CD8-positive, alpha-beta memory T cell (primary cell): ENCODE measurements around the gene LPAR5. TPM values are rescaled to one million over a fixed set of nuclear protein-coding genes. Genes with fewer than 3 reads are reported as not detected.
A peak's percentile ranks its signal among the peaks of the same experiment; 100 is the strongest.

Experiments
- CTCF ChIA-PET: fragments of 350-600 bp; sonication (Branson Sonifier 250); formaldehyde crosslinking; loops from one replicate; lab custom pipeline; 2021; ENCODE audit warnings: antibody characterized with exemption; lab: Charles Lee
- POLR2A ChIA-PET: fragments of 350-600 bp; sonication (Branson Sonifier 250); formaldehyde crosslinking; loops from one replicate; lab custom pipeline; 2021; ENCODE audit warnings: antibody characterized with exemption; lab: Charles Lee
- DNase-seq, 5 donors: peaks; one replicate each; pipeline versions ENCODE4 v3.0.0 to v3.0.0-alpha.2; 2020 to 2022; ENCODE audit warnings: mixed read lengths in 1 of 5
- H3K27ac ChIP-seq: one replicate; pipeline ENCODE4 v1.7.0; 2013; ENCODE audit warnings: low read depth, mild to moderate bottlenecking, low read length, moderate library complexity
- H3K27me3 ChIP-seq: 2 replicates; pipeline ENCODE4 v1.7.0; 2013; ENCODE audit warnings: low read length, mild to moderate bottlenecking; ENCODE audit not compliant: insufficient read depth, poor library complexity, severe bottlenecking
- H3K36me3 ChIP-seq: 2 replicates; pipeline ENCODE4 v1.7.0; 2013; ENCODE audit warnings: mild to moderate bottlenecking, low read length, moderate library complexity; ENCODE audit not compliant: insufficient read depth
- H3K4me1 ChIP-seq: 2 replicates; pipeline ENCODE4 v1.7.0; 2013; ENCODE audit warnings: mild to moderate bottlenecking, low read length, moderate library complexity; ENCODE audit not compliant: insufficient read depth
- H3K4me3 ChIP-seq: 2 replicates; pipeline ENCODE4 v1.7.0; 2013; ENCODE audit warnings: mild to moderate bottlenecking, low read length
- H3K9me3 ChIP-seq: 2 replicates; pipeline ENCODE4 v1.7.0; 2013; ENCODE audit warnings: mild to moderate bottlenecking, low read length
- H3K27ac Mint-ChIP-seq, 8 donors: one replicate each; pipeline ENCODE4 v1.8.0; 2020 to 2021; ENCODE audit warnings: mixed read lengths in 8 of 8, mild to moderate bottlenecking in 6 of 8, inconsistent platforms in 3 of 8, moderate library complexity in 3 of 8
- H3K27me3 Mint-ChIP-seq, 2 donors: one replicate each; pipeline ENCODE4 v1.8.0; 2020 to 2021; ENCODE audit warnings: mixed read lengths in 2 of 2, mild to moderate bottlenecking in 1 of 2, moderate library complexity in 1 of 2
- H3K36me3 Mint-ChIP-seq, 3 donors: one replicate each; pipeline ENCODE4 v1.8.0; 2020 to 2021; ENCODE audit warnings: mixed read lengths in 3 of 3, inconsistent platforms in 1 of 3, mild to moderate bottlenecking in 1 of 3
- H3K4me1 Mint-ChIP-seq, 3 donors: one replicate each; pipeline ENCODE4 v1.8.0; 2020 to 2021; ENCODE audit warnings: mixed read lengths in 3 of 3, inconsistent platforms in 1 of 3, mild to moderate bottlenecking in 1 of 3
- H3K4me3 Mint-ChIP-seq, 7 donors: one replicate each; pipeline ENCODE4 v1.8.0; 2020 to 2021; ENCODE audit warnings: mixed read lengths in 7 of 7, mild to moderate bottlenecking in 6 of 7, moderate library complexity in 4 of 7, inconsistent platforms in 2 of 7
- H3K9me3 Mint-ChIP-seq, 5 donors: one replicate each; pipeline ENCODE4 v1.8.0; 2020 to 2022; ENCODE audit warnings: mixed read lengths in 5 of 5, mild to moderate bottlenecking in 3 of 5, moderate library complexity in 2 of 5, inconsistent platforms in 1 of 5
- polyA plus RNA-seq: library from polyadenylated mRNA; unstranded; fragments of 300-500 nt; fragmentation: Illumina TruSeq; gene quantifications from one replicate; pipeline ENCODE4 v1.2.3, GENCODE V29; 2021
- total RNA-seq, 2 experiments: library from RNA; stranded (reverse); gene quantifications; one replicate each; pipeline ENCODE4 v1.2.3, GENCODE V29; 2021

The LPAR5 gene
- total and polyA plus RNA-seq, 3 experiments from 2014 or later = 10.6 to 26.5 (median 11.4) TPM

DNA sequence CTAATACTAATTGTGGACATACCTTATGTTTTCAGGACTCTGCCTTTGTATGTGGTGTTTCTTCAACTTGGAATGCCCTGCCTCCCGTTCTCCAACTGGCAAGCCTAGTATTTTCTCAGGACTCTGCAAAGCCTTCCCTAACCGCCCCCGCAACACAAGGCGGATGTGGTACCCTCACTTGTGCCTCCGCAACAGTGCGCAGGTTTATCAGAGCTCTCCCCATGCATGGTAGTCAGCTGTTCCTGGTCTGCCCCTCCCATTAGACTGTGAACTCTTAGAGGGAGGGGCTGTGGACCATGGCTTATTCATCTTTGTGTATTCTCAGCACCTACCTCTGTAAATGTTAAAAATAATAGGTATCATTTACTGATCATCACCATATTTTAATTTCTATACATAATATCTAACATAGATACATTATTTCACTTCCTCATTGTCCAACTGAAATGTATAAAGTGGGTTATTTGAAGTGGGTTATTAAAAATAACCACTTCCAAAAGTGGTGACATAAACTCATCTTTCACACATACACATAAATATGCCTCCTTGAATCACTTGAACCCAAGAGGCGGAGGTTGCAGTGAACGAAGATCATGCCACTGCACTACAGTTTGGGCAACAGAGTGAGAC lies 9.0 kb downstream of the LPAR5 start:
- Histone ChIP-seq H3K9me3 (no peaks in the 10 kb centered on the region), H3K27me3 (no peaks in the 10 kb centered on the region), H3K4me3 (peak overlapping the region; percentile 71), H3K36me3 (no peaks in the 10 kb centered on the region), H3K4me1 (peaks cover 35% of the 10 kb centered on the region), H3K27ac (peak overlapping the region; percentile 31)
- Mint-ChIP-seq H3K4me1 (peaks cover 32 to 52% (median 43%) of the 10 kb centered on the region in 3 donors), H3K27ac (peak overlapping the region; percentile 55 to 96 (median 86)), H3K4me3 (peak overlapping the region; percentile 46 to 91 (median 85)), H3K36me3 (peaks cover 0 to 28% (median 0%) of the 10 kb centered on the region in 3 donors), H3K9me3 (no peaks in the 10 kb centered on the region), H3K27me3 (no peaks in the 10 kb centered on the region)
- peak in 1 of 5 donors; percentile 45 for DNase-seq
- ChIA-PET POLR2A (interaction anchor here (1.4 kb wide), 1 partner anchor 9 kb away, joined by 3 read pairs; the partner anchor contains the start of gene LPAR5), CTCF (interaction anchor here (0.8 to 1.8 kb wide), 3 partner anchors 14 to 126 kb away, joined by 3 to 9 read pairs (median 3); partner anchors contain the start of gene MLF2)

DNA sequence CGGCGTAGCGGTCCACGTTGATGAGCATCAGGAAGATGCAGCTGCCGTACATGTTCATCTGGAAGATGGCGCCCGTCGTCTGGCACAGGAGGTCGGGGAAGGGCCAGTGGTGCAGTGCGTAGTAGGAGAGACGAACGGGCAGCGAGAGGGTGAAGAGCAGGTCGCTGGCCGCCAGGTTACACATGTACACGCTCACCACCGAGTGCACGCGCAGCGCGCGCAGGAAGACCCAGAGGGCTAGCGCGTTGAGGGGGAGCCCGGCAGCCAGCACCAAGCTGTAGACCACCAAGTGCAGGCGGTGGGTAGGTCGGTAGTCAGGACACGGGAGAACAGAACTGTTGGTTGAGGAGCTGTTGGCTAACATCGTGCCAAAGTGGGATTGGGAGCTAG lies 14.9 kb downstream of the LPAR5 start:
- peak overlapping the region in 4 of 7 donors; percentile 27 to 71 (median 42) for H3K4me3 Mint-ChIP-seq
- peaks cover 6 to 38% (median 18%) of the 10 kb centered on the region in 3 donors for H3K4me1 Mint-ChIP-seq
- ChIA-PET POLR2A (interaction anchor here (1.1 to 1.8 kb wide), 3 partner anchors 13 to 68 kb away, joined by 3 to 11 read pairs (median 9); partner anchors contain the start of genes LPAR5 and ZNF384), CTCF (interaction anchor here (0.8 to 2.9 kb wide), 8 partner anchors 10 to 323 kb away, joined by 3 to 12 read pairs (median 6); partner anchors contain the start of genes C12orf57, MLF2, RNU7-1 and ZNF384)
- no peak overlapping the region for H3K4me3 ChIP-seq
- H3K4me1 ChIP-seq = no peaks in the 10 kb centered on the region
- DNase-seq = no peak
- H3K27me3 ChIP-seq = no peaks in the 10 kb centered on the region
- no peak overlapping the region for H3K27ac ChIP-seq
- H3K27me3 Mint-ChIP-seq = no peaks in the 10 kb centered on the region
- peak overlapping the region in 5 of 8 donors; percentile 46 to 85 (median 78) for H3K27ac Mint-ChIP-seq
- peaks cover 6% of the 10 kb centered on the region for H3K36me3 ChIP-seq
- no peaks in the 10 kb centered on the region for H3K9me3 ChIP-seq
- H3K9me3 Mint-ChIP-seq = no peaks in the 10 kb centered on the region
- peaks cover 0 to 42% (median 9%) of the 10 kb centered on the region in 3 donors for H3K36me3 Mint-ChIP-seq

DNA sequence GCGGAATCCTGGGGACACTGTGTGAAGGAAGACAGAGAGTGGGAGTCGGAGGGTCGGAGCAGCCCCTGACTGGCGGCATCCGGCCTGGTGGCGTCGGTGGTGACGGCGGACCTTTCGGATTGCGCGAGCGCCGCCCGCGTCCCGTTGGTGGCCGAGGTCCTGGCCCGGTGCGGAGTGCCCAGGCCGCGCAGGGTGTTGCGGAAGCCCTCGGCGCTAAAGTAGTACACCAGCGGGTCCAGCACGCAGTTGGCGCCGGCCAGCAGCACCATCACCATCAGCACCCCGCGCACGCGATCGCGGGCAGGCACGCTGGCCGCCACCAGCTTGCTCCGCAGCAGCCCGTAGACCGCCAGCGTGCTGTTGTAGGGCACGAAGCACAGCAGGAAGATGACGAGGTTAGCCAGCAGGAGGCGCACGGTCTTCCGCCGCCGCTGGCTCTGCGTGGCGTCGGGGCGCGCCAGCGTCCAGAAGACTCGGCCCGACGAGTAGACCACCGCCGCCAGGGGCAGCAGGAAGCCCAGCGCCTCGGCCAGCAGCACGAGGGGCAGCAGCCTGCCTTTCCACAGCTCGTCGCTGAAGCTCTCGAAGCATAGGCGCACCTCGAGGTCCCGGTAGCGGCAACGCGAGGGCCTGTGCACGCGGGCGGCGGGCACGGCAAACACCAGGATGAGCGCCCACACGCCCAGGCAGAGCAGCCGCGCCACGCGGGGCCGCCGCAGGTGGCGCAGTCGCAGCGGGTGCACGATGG lies 15.4 kb downstream of the LPAR5 start:
- peak in 2 of 5 donors; percentile 50 to 62 for DNase-seq
- ChIA-PET CTCF (interaction anchor here (0.7 to 2.9 kb wide), 11 partner anchors 9 to 133 kb away, joined by 3 to 12 read pairs (median 4); partner anchors contain the start of genes MLF2 and ZNF384), POLR2A (interaction anchor here (1.1 to 1.8 kb wide), 3 partner anchors 12 to 69 kb away, joined by 3 to 11 read pairs (median 9); partner anchors contain the start of genes LPAR5 and ZNF384)
- Mint-ChIP-seq H3K4me1 (peaks cover 6 to 38% (median 18%) of the 10 kb centered on the region in 3 donors), H3K27me3 (no peaks in the 10 kb centered on the region), H3K4me3 (peak overlapping the region in 3 of 7 donors; percentile 27 to 71 (median 55)), H3K27ac (peak overlapping the region in 4 of 8 donors; percentile 46 to 85 (median 77)), H3K36me3 (peaks cover 0 to 42% (median 9%) of the 10 kb centered on the region in 3 donors), H3K9me3 (no peaks in the 10 kb centered on the region)
- H3K9me3 ChIP-seq = no peaks in the 10 kb centered on the region
- H3K27ac ChIP-seq = no peak overlapping the region
- H3K4me1 ChIP-seq = no peaks in the 10 kb centered on the region
- no peaks in the 10 kb centered on the region for H3K27me3 ChIP-seq
- no peak overlapping the region for H3K4me3 ChIP-seq
- H3K36me3 ChIP-seq = peaks cover 6% of the 10 kb centered on the region

DNA sequence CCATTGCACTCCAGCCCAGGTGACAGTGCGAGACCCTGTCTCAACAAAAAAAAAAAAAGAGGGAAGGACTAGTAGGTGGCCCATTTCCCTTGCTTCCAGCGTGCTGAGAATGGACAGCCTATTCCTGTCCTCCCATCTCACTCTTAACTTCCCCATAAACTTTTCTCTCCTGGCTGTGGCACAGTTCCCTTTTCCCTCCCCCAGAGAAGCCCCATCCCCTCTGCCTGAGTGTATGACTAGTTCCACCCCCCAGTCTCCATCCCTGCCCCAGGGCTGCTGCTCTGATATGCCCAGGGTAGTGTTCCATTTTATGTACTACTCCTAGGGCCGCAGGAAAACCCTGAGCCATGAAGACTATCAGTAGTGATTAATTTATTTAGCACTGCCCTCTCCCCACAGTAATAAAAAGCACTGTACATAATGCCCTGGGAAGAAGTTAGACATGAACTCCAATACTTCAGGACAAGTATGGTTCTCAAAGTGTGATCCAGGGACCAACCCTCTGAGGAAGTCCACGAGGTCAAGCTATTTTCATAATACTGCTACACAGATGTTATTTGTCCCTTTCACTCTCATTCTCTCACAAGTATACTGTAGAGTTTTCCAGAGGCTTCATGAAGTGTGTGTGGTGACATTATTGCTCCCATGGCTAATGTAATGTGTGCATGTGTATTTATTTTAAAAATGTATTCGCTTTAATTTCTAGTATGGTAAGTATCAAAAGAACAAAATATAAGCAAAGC lies 17.1 kb downstream of the LPAR5 start:
- no peaks in the 10 kb centered on the region for H3K9me3 Mint-ChIP-seq
- ChIA-PET POLR2A (no interaction called here), CTCF (interaction anchor here (0.7 to 2.6 kb wide), 9 partner anchors 9 to 80 kb away, joined by 3 to 8 read pairs (median 4); partner anchors contain the start of gene LPAR5)
- Histone ChIP-seq H3K36me3 (peaks cover 6% of the 10 kb centered on the region), H3K4me3 (no peak overlapping the region), H3K9me3 (no peaks in the 10 kb centered on the region), H3K4me1 (no peaks in the 10 kb centered on the region), H3K27me3 (no peaks in the 10 kb centered on the region), H3K27ac (no peak overlapping the region)
- H3K4me3 Mint-ChIP-seq = no peak overlapping the region
- DNase-seq = no peak
- H3K27me3 Mint-ChIP-seq = no peaks in the 10 kb centered on the region
- H3K4me1 Mint-ChIP-seq = peaks cover 13 to 40% (median 26%) of the 10 kb centered on the region in 3 donors
- peak overlapping the region in 6 of 8 donors; percentile 56 to 90 (median 81) for H3K27ac Mint-ChIP-seq
- peaks cover 0 to 32% (median 9%) of the 10 kb centered on the region in 3 donors for H3K36me3 Mint-ChIP-seq

DNA sequence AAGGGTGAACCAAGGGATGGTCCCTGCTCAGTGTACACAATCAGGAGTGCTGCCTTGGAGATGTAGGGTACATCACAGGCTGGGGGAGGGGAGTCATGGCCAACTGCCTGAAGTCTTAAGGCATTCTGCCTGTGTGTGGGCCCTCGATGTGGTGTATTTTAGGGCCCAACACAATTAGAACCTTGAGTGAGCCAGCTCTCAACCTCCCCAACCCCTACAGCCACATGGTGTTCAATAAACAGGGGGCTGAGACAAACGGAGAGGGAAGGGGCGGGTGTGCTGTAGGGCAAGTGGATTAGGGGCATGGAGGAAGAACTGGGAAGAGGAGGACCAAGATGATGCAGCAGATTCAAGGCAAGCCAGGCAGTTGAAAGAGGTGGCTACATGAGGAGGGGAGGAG lies 20.0 kb downstream of the LPAR5 start:
- peaks cover 24% of the 10 kb centered on the region for H3K4me1 ChIP-seq
- peak overlapping the region in 7 of 8 donors; percentile 24 to 94 (median 85) for H3K27ac Mint-ChIP-seq
- peaks cover 0 to 20% (median 6%) of the 10 kb centered on the region in 3 donors for H3K36me3 Mint-ChIP-seq
- no peak for DNase-seq
- no peaks in the 10 kb centered on the region for H3K9me3 ChIP-seq
- peaks cover 6% of the 10 kb centered on the region for H3K36me3 ChIP-seq
- peaks cover 36 to 56% (median 45%) of the 10 kb centered on the region in 3 donors for H3K4me1 Mint-ChIP-seq
- H3K4me3 ChIP-seq = no peak overlapping the region
- H3K27ac ChIP-seq = no peak overlapping the region
- H3K27me3 ChIP-seq = no peaks in the 10 kb centered on the region
- no peaks in the 10 kb centered on the region for H3K9me3 Mint-ChIP-seq
- ChIA-PET CTCF (no interaction called here), POLR2A (interaction anchor here (0.6 to 1.0 kb wide), 4 partner anchors 10 to 71 kb away, joined by 3 to 5 read pairs (median 4); no protein-coding TSS in a partner anchor)
- H3K27me3 Mint-ChIP-seq = no peaks in the 10 kb centered on the region
- H3K4me3 Mint-ChIP-seq = no peak overlapping the region

DNA sequence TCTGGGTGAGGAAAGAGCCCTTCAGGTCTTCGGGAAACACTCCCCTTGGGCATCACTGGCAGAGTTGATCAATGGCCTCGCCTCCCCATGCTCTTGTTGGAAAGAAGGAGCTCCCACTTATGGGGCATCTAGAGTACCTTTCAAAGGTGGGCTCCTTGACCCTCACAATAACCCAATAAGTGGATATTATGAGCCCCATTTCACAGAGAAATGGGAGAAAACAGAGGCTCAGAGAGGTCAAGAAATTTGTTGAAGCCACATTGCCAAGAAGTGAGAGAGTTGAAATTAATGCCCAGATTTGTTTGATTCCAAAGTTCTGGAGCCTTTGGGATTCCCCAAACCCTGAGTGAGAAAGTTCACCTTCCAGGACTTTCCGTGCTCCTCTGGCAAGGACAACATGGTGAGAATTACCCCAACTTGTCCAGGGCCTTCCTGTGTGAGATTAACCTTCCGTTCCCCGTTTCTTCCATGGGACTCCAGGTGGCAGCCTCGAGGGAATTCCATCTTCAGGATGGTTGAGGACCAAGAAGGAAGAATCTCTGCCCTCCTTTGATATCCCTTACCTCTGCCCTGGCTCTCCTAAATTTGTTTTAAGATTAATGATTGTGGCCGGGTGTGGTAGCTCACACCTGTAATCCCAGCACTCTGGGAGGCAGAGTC lies 21.1 kb downstream of the LPAR5 start:
- peaks cover 0 to 12% (median 6%) of the 10 kb centered on the region in 3 donors for H3K36me3 Mint-ChIP-seq
- POLR2A ChIA-PET = interaction anchor here (0.7 to 1.2 kb wide), 2 partner anchors 75 to 1356 kb away, joined by 4 to 5 read pairs; partner anchors contain the start of gene ZNF384

More for the DNA sequence above, 21.1 kb downstream of the LPAR5 start:
- Mint-ChIP-seq H3K4me3 (peak overlapping the region in 2 of 7 donors; percentile 25 to 36), H3K27me3 (no peaks in the 10 kb centered on the region), H3K27ac (peak overlapping the region; percentile 39 to 93 (median 88)), H3K9me3 (no peaks in the 10 kb centered on the region), H3K4me1 (peaks cover 36 to 58% (median 47%) of the 10 kb centered on the region in 3 donors)
- no peaks in the 10 kb centered on the region for H3K27me3 ChIP-seq
- peaks cover 24% of the 10 kb centered on the region for H3K4me1 ChIP-seq
- H3K27ac ChIP-seq = peak overlapping the region; percentile 67
- H3K9me3 ChIP-seq = no peaks in the 10 kb centered on the region
- DNase-seq = no peak
- CTCF ChIA-PET = interaction anchor here (0.9 to 2.7 kb wide), 6 partner anchors 46 to 210 kb away, joined by 3 to 8 read pairs (median 3); partner anchors contain the start of gene ZNF384
- H3K4me3 ChIP-seq = no peak overlapping the region
- peaks cover 4% of the 10 kb centered on the region for H3K36me3 ChIP-seq
